ENCODE data around the gene IL15RA.

GRCh38 chr10:5911670-5912069 lies 65.7 kb downstream of the IL15RA start:
- TF ChIP-seq, protein P1, sequence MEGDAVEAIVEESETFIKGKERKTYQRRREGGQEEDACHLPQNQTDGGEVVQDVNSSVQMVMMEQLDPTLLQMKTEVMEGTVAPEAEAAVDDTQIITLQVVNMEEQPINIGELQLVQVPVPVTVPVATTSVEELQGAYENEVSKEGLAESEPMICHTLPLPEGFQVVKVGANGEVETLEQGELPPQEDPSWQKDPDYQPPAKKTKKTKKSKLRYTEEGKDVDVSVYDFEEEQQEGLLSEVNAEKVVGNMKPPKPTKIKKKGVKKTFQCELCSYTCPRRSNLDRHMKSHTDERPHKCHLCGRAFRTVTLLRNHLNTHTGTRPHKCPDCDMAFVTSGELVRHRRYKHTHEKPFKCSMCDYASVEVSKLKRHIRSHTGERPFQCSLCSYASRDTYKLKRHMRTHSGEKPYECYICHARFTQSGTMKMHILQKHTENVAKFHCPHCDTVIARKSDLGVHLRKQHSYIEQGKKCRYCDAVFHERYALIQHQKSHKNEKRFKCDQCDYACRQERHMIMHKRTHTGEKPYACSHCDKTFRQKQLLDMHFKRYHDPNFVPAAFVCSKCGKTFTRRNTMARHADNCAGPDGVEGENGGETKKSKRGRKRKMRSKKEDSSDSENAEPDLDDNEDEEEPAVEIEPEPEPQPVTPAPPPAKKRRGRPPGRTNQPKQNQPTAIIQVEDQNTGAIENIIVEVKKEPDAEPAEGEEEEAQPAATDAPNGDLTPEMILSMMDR (IDR thresholded peaks at IDR 0.05), result no peak
- TF ChIP-seq POLR2A (IDR thresholded peaks at IDR 0.05) (no peak), POLR2AphosphoS5 (IDR thresholded peaks at IDR 0.05; ENCODE audit: insufficient read depth in 1 of 2, low read depth in 1 of 2) (no peak)
